ENCODE measurements around the gene ERICH3.

Gene ERICH3

GRCh38 chr1:74629283-74629682 is 44.3 kb downstream of the ERICH3 start:
- no peak for TF ChIP-seq OSR1 (CRISPR knock-in tag; IDR thresholded peaks at IDR 0.05)
- TF ChIP-seq ZFP3 (CRISPR knock-in tag; IDR thresholded peaks at IDR 0.05), result no peak
- ATAC-seq, result no peak

DNA sequence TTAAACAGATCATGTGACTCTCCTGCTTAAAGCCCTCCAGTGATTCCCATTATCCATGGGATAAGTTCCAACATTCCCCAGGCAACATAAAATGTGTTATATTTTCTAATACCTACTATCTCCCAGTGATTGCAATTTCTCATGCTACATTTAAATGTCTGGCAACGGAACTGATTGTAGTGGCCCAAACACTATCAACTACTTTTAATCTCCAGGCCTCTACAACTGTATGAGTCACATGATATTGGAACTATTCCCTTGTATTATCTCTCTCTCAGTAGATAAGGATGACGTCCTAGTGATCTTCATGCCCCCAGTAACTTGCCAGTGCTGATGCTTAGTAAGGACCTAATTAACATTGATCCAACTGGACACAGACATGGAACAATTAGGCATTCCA is 49.9 kb downstream of the ERICH3 start:
- TF ChIP-seq ZNF8 (CRISPR knock-in tag; IDR thresholded peaks at IDR 0.05), result no peak
- TF ChIP-seq ZFP3 (CRISPR knock-in tag; IDR thresholded peaks at IDR 0.05), result 0 out of 2 replicates have a peak, but pooled peaks have one; percentile 14
- peak; percentile 93 for TF ChIP-seq ISL1 (CRISPR knock-in tag; IDR thresholded peaks at IDR 0.05)
- peak; percentile 27; the same call in 1 of the 2 replicates for TF ChIP-seq TCF4 (CRISPR knock-in tag; IDR thresholded peaks at IDR 0.05; ENCODE audit: borderline replicate concordance)
- no peak for TF ChIP-seq RARB (CRISPR knock-in tag; IDR thresholded peaks at IDR 0.05)
- TF ChIP-seq ZFP30 (CRISPR knock-in tag; IDR thresholded peaks at IDR 0.05), result no peak
- no peak for TF ChIP-seq BACH2 (CRISPR knock-in tag; IDR thresholded peaks at IDR 0.05; ENCODE audit: borderline replicate concordance)
- TF ChIP-seq, protein P1, sequence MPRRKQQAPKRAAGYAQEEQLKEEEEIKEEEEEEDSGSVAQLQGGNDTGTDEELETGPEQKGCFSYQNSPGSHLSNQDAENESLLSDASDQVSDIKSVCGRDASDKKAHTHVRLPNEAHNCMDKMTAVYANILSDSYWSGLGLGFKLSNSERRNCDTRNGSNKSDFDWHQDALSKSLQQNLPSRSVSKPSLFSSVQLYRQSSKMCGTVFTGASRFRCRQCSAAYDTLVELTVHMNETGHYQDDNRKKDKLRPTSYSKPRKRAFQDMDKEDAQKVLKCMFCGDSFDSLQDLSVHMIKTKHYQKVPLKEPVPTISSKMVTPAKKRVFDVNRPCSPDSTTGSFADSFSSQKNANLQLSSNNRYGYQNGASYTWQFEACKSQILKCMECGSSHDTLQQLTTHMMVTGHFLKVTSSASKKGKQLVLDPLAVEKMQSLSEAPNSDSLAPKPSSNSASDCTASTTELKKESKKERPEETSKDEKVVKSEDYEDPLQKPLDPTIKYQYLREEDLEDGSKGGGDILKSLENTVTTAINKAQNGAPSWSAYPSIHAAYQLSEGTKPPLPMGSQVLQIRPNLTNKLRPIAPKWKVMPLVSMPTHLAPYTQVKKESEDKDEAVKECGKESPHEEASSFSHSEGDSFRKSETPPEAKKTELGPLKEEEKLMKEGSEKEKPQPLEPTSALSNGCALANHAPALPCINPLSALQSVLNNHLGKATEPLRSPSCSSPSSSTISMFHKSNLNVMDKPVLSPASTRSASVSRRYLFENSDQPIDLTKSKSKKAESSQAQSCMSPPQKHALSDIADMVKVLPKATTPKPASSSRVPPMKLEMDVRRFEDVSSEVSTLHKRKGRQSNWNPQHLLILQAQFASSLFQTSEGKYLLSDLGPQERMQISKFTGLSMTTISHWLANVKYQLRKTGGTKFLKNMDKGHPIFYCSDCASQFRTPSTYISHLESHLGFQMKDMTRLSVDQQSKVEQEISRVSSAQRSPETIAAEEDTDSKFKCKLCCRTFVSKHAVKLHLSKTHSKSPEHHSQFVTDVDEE (CRISPR knock-in tag; IDR thresholded peaks at IDR 0.05), result 0 out of 2 replicates have a peak, but pooled peaks have one; percentile 47
- TF ChIP-seq CSDC2 (CRISPR knock-in tag; IDR thresholded peaks at IDR 0.05), result no peak
- no peak for ATAC-seq

DNA sequence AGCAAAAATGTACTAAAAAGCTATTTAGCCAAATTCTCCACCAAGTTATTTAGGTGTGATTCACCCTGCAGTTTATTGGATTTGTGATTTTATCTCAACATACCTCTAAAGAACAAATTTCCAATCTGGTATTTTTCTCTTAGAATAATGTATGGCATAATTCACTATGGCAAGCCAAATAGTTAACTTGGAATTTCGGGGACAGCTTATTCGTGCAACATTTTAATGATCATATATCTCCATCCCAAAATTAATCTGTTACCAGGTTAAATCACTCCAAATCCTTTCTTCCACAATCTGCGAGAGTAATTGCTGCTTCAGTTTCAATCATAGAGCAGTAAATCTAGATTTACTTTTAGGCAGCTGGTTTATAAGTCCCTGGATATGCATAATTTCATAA is 53.4 kb downstream of the ERICH3 start:
- TF ChIP-seq PPARA (CRISPR knock-in tag; IDR thresholded peaks at IDR 0.05; ENCODE audit: borderline replicate concordance) (no peak), ZFP30 (CRISPR knock-in tag; IDR thresholded peaks at IDR 0.05) (no peak), ISL1 (CRISPR knock-in tag; IDR thresholded peaks at IDR 0.05) (peak; percentile 98), GLIS3 (CRISPR knock-in tag; IDR thresholded peaks at IDR 0.05) (no peak), ZC3H10 (CRISPR knock-in tag; IDR thresholded peaks at IDR 0.05) (0 out of 2 replicates have a peak, but pooled peaks have one; percentile 44), CREB5 (CRISPR knock-in tag; IDR thresholded peaks at IDR 0.05; ENCODE audit: low read depth) (peak; percentile 76), ZNF565 (CRISPR knock-in tag; conservative IDR thresholded peaks at IDR 0.05; ENCODE audit: low read depth) (no peak), ARNTL (CRISPR knock-in tag; IDR thresholded peaks at IDR 0.05; ENCODE audit: borderline replicate concordance, low read depth) (no peak), POU6F1 (CRISPR knock-in tag; IDR thresholded peaks at IDR 0.05; ENCODE audit: borderline replicate concordance, low read depth) (no peak; the same call in 1 of the 2 replicates), ZNF70 (CRISPR knock-in tag; IDR thresholded peaks at IDR 0.05) (no peak), CSDC2 (CRISPR knock-in tag; IDR thresholded peaks at IDR 0.05) (0 out of 2 replicates have a peak, but pooled peaks have one; percentile 33)
- TF ChIP-seq, protein P2, sequence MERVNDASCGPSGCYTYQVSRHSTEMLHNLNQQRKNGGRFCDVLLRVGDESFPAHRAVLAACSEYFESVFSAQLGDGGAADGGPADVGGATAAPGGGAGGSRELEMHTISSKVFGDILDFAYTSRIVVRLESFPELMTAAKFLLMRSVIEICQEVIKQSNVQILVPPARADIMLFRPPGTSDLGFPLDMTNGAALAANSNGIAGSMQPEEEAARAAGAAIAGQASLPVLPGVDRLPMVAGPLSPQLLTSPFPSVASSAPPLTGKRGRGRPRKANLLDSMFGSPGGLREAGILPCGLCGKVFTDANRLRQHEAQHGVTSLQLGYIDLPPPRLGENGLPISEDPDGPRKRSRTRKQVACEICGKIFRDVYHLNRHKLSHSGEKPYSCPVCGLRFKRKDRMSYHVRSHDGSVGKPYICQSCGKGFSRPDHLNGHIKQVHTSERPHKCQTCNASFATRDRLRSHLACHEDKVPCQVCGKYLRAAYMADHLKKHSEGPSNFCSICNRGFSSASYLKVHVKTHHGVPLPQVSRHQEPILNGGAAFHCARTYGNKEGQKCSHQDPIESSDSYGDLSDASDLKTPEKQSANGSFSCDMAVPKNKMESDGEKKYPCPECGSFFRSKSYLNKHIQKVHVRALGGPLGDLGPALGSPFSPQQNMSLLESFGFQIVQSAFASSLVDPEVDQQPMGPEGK (CRISPR knock-in tag; IDR thresholded peaks at IDR 0.05; ENCODE audit: borderline replicate concordance), result peak; percentile 67; the same call in 1 of the 2 replicates
- ATAC-seq, result no peak

- TF ChIP-seq TOX (CRISPR knock-in tag; IDR thresholded peaks at IDR 0.05; ENCODE audit: borderline replicate concordance), result no peak
- TF ChIP-seq CREB5 (CRISPR knock-in tag; IDR thresholded peaks at IDR 0.05; ENCODE audit: low read depth), result no peak
- no peak for TF ChIP-seq ZFP30 (CRISPR knock-in tag; IDR thresholded peaks at IDR 0.05)
- TF ChIP-seq SNAI2 (CRISPR knock-in tag; IDR thresholded peaks at IDR 0.05), result no peak
- ATAC-seq, result no peak
Measured at GRCh38 chr1:74618974-74619373, 54.6 kb downstream of the ERICH3 start.
